GM19468 (cell line): ENCODE data around the gene TBX18.

ENCODE experiments used
- ATAC-seq: cut with Tn5 transposase; IDR thresholded peaks from one replicate; pipeline ENCODE4 v1.9.1; 2021; ENCODE audit warnings: mild to moderate bottlenecking, moderate library complexity, moderate number of reproducible peaks; ENCODE audit not compliant: unreplicated experiment; ENCODE audit errors: extremely low read depth

Gene TBX18

DNA sequence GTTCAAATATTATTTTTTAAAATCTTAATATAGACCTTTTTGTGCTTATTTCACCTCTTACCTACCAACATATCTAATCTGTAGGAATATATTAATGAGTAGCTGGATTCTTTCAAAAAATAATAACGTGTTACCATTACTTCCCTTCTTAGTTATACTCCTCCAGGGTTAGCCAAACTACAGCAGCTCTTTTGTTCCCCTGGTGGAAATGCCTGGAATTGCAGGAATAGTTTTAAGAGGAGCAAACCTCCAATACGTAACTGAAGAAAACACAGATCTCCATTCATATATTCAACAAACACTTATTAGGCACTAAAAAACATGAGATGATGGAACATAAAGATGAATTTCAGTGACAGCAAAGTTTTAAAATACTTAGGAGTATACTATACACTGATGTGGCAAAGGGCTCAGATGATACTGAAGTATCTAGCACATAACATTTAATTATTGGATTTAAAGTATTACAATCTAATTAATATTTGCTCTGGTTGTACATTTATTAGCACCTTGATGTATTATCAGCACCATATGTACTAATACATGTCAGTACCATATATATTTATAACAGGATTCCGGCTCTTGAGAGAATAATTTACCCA is 78.3 kb downstream of the TBX18 start:
- no peak for ATAC-seq

DNA sequence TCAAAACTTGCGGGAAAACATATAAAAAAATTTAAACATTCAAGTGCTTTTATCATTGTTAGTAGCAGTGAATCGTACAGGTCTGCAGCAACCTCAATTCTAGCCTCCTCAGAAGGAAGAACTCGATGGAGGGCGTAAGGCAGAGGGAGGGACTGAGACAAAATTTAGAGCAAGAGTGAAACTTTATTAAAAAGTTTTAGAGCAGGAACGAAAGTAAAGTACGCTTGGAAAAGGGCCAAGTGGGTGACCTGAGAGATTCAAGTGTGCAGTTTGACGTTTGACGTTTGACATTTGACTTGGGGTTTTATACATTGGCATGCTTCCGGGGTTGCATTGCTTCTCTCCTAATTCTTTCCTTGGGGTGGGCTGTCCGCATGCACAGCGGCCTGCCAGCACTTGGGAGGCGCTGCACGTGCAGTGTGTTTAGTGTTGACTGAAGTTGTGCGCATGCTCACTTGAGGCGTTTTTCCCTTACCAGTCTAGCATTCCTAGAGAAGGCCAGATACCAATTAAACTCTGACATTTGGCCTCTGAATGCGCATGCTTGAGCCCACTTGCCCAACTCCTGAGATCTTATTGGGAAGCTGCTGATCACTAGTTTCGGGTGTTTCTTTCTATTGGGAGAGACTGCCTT is 82.6 kb downstream of the TBX18 start:
- ATAC-seq = no peak

DNA sequence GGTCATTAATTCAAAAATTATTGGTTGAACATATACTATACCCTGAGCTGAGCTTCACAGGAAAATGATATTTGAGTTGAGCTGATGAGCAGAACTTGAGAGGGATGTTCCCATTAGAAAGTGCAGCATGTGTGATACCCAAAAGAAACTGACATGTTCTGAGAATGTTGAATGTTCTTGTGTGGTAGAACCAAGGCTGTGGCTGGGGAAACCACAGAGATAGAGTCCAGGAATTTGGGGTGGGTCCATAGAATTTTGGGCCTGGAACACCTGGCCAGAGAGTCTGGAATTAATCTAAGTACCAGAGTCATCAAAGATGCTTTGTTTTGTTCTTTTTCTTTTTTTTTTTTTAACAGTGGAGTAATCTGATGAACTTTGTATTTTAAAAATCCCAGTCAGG is 88.7 kb downstream of the TBX18 start:
- no peak for ATAC-seq

DNA sequence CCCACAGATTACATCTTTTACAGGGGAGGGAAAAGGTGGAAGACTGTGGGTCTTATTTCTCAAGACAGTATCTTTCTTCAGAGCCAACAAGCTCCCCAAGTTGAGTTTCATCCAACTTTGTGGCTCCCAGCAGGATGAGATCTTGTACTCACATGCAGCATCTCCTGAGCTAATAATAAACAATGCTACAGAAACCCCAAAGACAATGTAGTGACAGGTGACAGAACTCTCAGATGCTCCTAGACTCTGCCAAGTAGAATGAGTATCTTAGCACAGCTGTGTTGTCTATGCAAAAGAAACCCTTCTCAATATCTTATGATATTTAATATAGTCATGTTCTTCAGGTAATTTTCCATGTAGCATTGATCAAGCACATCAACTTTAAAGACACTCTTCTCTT is 90.0 kb downstream of the TBX18 start:
- ATAC-seq = no peak

DNA sequence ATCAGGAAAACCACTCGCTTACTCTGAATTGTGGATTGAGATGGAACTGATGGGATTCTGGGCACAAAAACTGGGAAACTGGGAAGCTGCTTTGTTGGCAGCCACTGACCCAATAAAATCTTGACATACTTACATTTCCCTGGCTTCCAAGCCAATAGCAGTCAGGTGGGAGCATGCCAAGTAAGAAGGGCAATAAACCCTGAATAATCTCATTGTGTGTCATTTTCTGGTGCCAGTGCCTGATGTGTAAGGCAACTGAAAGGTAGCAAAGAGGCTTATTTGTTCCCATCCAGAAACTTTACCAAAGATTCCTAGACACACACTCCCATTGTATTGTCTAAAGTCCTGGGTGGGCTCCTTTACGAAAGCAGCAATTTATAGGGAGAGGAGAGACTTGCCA is 93.2 kb downstream of the TBX18 start:
- no peak for ATAC-seq

DNA sequence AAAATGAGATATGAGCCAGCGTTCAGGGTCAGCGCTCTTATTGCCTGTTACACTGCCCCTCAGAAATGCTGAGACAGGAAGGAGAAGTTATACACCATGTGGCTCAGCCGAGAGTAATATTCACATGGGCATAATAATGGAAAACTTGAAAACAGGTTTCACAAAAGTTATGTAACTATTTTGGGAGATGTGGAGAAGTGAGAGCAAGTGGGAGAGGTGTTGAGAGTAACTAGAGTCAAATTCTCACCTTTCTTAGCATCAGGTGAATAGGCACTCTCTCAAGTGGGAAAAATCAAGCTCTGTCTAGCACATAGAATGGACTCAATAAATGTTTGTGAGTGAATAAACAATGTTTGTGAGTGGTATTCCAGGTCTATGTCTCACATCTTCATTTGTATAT is 94.5 kb downstream of the TBX18 start:
- no peak for ATAC-seq

DNA sequence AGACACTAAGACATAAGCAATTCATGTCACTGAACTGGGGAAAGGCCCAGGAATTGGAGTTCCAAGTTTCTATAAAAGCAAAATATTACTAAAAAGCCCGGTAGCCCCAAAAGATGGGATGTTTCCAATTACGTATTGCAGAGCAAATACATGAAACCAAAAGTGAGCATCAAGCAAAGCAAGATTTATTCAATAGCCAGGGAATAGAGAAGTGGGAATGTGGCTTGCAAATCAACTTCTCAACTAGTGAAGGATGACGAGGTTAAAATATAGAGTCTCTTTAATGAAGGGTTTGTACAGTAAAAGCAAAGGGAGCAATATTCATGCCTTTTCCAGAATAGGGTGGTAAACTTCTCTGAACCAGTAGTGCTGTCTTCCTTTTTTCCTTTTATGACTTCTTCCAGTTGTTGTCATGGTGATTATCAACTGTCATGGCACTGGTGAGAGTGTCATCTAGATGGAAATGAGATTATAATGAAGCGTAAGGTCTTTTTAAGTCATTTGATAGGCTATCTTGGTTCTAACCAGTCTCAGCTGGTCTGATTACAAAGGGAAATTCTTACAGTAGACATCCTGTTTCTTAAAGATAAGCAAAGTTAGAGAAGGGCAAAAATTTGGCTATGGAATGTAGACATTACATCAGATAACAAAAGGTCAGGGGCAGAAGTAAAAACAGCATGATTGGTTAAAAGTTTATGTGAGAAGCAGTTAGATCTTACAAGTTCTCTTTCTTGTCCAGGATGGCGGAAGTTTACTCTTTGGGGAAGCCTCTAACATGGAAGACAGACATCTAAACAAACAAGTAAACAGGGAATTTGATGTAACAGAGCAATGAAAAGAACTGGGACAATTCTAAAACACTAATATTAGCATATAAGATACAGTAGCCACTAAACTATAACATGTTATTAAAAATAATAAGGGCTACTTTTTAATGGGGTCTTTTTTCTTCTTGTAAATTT is 96.9 kb downstream of the TBX18 start:
- no peak for ATAC-seq

DNA sequence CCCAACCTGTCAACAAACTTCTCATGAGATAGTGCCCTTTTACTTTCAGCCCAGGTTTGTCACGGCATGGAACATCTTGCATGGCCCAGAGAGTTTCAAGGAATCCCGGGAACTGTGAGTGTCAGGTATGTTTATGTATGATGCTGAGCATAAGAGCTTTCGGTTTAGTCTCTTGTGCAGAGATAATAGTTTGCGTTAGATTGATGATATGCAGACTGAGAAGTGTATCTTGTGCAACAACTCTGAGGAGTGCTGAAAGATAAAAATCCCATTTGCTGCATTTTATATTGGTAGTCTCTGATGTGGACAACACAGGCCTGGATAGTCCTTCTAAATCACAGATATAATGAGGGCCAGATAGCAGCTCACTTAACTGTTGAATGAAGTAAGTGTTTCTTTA is 99.0 kb downstream of the TBX18 start:
- ATAC-seq = no peak

DNA sequence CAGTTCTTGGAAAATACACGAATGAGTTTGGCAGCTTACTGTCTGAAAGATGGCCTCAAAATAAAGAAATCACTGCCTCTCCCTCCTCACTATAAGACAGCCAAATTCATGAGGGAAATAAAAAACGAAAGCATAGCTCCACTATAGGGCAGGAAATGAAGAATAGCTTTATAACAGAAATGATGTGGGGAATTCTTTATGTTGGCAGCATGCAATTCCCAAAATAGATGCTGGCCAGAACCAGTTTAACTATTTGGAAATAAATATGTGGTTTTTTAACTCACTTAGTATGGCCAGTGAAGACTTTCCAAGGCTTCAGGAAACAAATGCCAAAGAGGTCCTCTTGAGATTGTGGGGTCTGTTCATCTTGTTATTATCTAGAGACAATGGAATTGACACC is 100.5 kb downstream of the TBX18 start:
- no peak for ATAC-seq

DNA sequence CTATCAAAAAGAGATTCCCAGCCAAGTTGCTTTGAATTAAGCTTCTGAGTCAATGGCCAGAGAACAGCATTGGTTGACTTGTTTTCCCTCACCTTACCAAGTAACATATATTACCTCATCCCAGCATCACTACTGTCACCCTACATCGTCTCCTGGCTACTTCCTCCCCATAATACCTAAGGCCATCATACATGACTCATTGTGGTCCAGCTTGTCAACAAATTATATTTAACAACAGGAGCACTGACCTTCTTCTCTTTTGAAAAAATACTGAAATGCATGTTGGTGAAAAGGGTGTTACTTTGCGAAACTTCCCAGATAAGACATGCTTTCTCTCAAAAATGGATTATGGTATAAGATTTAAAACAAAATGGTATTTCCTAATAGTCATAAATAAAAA is 106.9 kb downstream of the TBX18 start:
- ATAC-seq = no peak

DNA sequence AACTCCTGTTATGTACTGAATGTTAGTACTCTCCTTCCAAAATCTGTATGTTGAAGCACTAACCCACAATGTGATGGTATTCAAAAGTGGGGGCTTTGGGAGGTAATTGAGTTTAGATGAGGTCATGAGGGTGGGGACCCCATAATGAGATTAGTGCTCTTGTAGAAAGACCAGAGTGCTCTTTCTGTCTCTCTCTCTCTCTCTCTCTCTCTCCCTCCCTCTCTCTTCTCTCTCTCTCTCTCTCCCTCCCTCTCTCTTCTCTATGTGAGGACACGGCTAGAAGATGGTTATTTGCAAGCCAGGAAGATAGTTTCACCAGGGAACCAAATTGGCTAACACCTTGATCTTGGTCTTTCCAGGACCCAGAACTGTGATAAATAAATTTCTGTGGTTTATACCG is 107.4 kb downstream of the TBX18 start:
- ATAC-seq = no peak

DNA sequence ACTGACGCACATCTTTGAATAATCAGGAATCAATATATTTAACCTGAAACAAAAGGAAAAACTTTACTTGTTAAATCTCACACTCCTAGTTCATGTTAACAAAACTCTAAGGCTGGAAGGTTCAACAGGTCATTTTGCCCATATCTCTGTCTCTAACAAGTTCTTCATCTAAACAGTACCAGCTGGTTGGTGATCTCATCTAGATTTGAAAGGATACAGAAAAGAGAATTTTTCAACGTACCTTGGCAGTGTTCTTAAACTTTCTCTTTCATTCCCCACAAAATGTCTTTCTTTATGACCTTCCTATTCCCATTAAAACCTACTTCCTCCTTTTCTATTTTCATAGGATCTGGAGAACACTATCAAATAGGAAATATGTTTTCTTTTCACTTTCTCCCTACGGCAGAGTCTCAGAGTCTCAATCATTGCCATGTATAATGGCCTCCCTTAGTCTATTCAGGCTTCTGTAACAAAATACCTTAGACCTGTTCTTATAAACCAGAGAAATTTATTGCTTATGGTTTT is 111.3 kb downstream of the TBX18 start:
- ATAC-seq = no peak

DNA sequence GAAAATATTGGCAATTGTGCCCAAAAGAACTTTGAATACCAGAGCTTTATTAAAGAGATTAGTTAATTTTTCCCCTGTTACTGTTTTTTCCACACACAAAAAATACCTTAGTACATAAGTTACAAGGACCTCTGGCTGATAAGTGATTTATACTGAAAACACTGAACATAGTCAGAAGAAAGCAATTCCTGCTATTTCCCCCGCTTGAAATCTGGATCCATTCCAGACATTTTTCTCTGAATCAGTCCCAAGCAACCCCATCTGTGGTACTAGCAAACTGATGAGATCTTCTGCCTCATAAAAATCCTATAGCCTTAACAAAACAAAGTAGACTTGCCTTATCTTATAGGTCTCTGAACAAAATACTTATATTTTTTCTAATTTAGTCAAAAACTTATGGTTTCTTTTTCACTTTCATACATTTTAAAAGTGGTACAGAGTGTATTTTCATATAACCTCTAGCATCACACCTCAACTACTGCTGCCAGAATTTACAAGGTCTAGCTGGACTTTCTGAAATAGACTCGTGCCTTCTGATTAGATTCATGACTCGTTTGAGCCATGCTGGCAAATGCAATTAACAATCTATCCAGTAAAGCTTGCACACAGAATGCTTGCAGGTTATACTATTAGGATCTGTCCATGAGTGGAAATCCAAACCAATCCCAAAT is 111.9 kb downstream of the TBX18 start:
- no peak for ATAC-seq

DNA sequence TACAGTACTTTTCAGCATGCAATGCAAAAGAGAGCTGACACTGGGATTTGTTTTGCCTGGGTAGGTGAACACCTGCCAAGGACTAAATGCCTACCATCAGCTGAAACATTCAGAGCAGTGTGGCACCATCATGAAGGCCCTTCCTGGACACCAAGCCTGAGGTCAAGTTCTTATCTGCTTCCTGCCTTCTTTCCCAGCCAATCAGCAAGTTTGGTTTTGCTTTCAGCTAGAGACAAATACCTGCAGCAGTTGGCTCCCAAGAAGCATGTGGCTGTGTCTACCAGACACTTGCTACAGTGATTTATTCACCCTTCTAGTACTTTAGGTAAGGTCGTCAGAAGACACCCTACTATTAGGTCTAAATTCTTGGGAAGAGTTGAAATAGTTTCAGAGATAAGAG is 112.8 kb downstream of the TBX18 start:
- no peak for ATAC-seq

DNA sequence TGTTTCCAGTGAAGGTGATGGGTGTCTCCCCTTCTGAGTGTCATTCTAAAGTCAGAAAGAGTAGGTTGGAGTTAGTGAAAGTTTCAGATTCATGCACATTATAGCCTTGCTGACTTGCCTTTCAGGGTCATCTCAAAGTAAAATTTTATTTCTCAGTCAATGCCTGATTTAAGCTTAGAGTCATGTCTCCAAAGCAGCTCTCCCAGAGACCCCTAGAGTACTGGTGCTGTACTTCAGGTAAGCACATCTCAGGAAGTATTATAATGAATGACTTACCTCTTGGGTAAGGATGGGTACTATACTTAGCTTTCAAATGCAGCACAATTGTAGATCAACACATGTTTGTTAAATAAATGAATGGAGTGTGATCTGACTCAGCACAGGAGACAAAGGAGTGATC is 116.0 kb downstream of the TBX18 start:
- ATAC-seq = no peak

DNA sequence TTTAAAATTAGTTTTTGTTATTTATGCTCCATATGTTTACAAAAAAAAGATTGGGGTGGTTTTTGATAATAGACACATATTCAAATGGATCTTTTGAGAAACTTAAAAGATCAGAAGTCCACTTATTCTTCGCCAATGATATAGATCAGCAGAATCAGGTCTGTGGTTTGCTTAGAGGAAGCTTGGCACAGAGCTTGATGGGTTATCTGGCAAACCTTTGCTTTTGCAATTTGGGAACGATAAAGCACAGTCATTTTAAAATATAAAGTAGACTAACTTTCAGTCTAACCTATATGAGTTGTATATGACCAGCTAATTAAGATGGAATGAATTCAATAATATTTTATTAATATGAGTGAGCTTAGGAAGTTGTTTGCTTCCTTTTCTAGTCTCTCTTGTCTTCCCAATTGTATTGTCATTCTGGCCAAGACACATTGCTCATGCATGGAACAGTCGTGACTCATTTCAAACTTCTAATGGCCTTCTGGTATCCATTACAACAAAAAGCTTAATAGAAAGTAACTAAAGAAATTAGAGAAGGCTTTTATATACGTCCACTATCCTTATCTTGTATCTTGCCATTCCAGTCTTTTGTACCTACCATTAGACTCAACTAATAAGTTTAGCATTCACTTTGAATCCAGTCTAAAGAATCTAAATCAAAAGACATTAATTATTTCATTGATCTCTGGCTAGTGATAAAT is 118.7 kb downstream of the TBX18 start:
- ATAC-seq = no peak

DNA sequence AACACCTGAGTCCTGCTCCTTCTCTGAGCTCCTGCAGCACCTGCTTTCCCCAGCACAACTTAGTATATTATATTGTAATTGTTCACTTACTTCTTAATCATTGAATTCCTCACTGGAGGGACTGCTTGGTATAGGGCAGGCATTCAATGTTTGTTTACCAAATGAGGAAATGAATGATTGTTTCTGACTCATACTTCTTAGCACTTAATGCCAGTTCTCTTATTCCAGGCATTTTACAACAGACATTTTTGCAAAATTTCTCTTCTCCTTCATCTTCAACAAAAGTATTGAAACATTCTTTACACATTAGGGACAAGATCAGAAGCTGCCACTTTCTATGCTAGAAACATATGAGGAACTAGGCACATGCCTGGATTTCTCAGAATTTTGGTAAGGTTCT is 119.4 kb downstream of the TBX18 start:
- ATAC-seq = no peak

DNA sequence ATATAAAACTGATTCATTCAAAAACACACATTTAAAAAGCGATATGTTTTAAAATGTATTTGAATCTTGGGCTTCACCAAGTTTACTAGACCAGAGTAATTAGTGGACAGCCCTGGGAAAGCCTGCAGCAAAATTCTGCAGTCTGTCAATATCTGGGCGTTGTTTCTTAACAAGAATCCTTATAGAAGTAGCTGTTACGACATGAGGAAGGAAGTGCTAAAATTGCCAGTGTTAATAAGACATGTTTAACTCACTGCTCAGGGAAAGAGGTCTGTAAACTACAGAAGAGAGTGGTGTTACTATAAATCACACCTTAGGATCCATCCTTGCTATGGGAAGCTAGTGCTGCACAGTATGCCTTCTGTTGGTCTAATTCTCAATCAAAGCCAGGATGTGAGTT is 120.6 kb downstream of the TBX18 start:
- no peak for ATAC-seq

DNA sequence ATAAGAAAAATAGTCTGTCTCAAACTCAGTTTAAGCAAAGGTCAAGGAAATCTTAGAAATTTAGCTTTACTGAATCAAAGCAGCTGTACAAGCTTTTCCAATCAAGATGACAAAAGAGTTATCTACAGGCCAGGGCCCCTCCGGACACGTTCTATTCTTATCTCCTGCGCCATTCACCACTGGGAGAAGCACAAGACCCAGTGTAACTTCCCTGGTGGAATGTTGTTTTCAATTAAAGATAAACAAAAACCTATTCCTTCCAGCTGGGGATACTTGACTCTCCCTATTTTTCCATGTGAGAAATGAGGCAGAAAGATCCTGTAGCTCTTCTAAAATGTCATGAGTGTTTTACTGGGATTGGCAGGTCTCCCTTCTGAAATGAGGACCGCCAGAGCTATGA is 123.3 kb downstream of the TBX18 start:
- no peak for ATAC-seq

DNA sequence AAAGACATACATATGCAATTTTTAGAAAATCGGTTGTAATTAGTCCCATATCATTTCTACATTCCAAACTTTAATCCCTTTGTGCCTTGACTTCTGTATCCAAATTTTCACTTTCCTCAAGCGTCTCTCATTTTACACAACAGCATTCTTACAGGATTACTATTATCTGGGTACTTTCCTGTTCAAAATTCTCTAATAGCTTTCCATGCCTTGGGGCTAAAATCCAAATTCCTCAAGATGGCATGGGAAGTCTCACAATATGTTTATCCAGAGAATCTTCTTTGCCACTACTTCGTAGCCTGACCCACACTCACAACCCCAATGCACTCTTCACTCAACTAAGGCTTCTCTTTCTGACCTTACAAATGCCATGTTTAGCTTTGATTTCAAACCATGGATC is 125.0 kb downstream of the TBX18 start:
- ATAC-seq = no peak
